IMR-90 (cell line): Measurements from ENCODE around the gene CDADC1. TPM values are rescaled to one million over a fixed set of nuclear protein-coding genes. Genes with fewer than 3 reads are reported as not detected.

Experiments used
- ATAC-seq: fragments of 200-7000 bp; cut with Tn5 transposase; 2 replicates; pipeline ENCODE4 v1.9.1; 2020; ENCODE audit warnings: low read depth, mild to moderate bottlenecking, moderate library complexity
- BruUV-seq: library from RNA; stranded (reverse); fragments of 400-500 nt; replicated peaks from 2 replicates; lab custom pipeline; 2021; lab: Mats Ljungman, UMichigan
- CTCF ChIA-PET: fragments of 300-600 bp; formaldehyde crosslinking; extraction: SDS; loops from one replicate; lab custom pipeline; 2021; ENCODE audit warnings: antibody characterized with exemption; lab: Yijun Ruan, JAX
- POLR2A ChIA-PET: fragments of 300-600 bp; sonication (Branson Sonifier 250); formaldehyde crosslinking; loops from one replicate; lab custom pipeline; 2022; ENCODE audit warnings: antibody characterized with exemption; ENCODE audit not compliant: unreplicated experiment; lab: Charles Lee
- DNase-seq: peaks from one replicate; pipeline ENCODE4 v3.0.0; 2013
- H2AFZ ChIP-seq: replicated peaks from 2 replicates; pipeline ENCODE3; 2013; ENCODE audit warnings: low read length, mild to moderate bottlenecking; ENCODE audit not compliant: poor library complexity
- H2AK5ac ChIP-seq: 2 replicates; pipeline ENCODE4 v1.6.1; 2013; ENCODE audit warnings: low read depth, low read length, inconsistent platforms
- H2AK9ac ChIP-seq: replicated peaks from 2 replicates; pipeline ENCODE3; 2013; ENCODE audit warnings: mild to moderate bottlenecking, low read depth, low read length, moderate library complexity; ENCODE audit not compliant: poor library complexity
- H2BK120ac ChIP-seq: 2 replicates; pipeline ENCODE4 v1.6.1; 2013; ENCODE audit warnings: low read depth, low read length, inconsistent platforms
- H2BK15ac ChIP-seq: 3 replicates; pipeline ENCODE4 v1.6.1; 2013; ENCODE audit warnings: low read depth, low read length, inconsistent platforms
- H2BK20ac ChIP-seq: 2 replicates; pipeline ENCODE4 v1.6.1; 2013; ENCODE audit warnings: low read depth, mild to moderate bottlenecking, inconsistent platforms, low read length, moderate library complexity
- H2BK5ac ChIP-seq: 2 replicates; pipeline ENCODE4 v1.6.1; 2013; ENCODE audit warnings: mild to moderate bottlenecking, low read depth, low read length, inconsistent platforms; ENCODE audit not compliant: poor library complexity, severe bottlenecking
- H3K14ac ChIP-seq: replicated peaks from 2 replicates; pipeline ENCODE4 v1.6.1; 2013; ENCODE audit warnings: low read depth, low read length, inconsistent platforms
- H3K18ac ChIP-seq: 2 replicates; pipeline ENCODE4 v1.6.1; 2013; ENCODE audit warnings: low read depth, low read length, control low read depth
- H3K23ac ChIP-seq: 2 replicates; pipeline ENCODE4 v1.6.1; 2013; ENCODE audit warnings: low read depth, low read length, inconsistent platforms
- H3K27ac ChIP-seq: 2 replicates; pipeline ENCODE4 v1.5.1; 2013; ENCODE audit warnings: mild to moderate bottlenecking, control low read depth, low read length; ENCODE audit not compliant: insufficient read depth
- H3K27me3 ChIP-seq: 2 replicates; pipeline ENCODE4 v1.6.1; 2013; ENCODE audit warnings: low read length; ENCODE audit not compliant: control insufficient read depth, insufficient read depth
- H3K36me3 ChIP-seq: 2 replicates; pipeline ENCODE4 v1.6.1; 2013; ENCODE audit warnings: low read length, mixed read lengths; ENCODE audit not compliant: control insufficient read depth, insufficient read depth
- H3K4ac ChIP-seq: 2 replicates; pipeline ENCODE4 v1.6.1; 2013; ENCODE audit warnings: low read depth, low read length, inconsistent platforms
- H3K4me1 ChIP-seq: 2 replicates; pipeline ENCODE4 v1.6.1; 2013; ENCODE audit warnings: low read length, mixed read lengths; ENCODE audit not compliant: control insufficient read depth, insufficient read depth
- H3K4me2 ChIP-seq: 2 replicates; pipeline ENCODE4 v1.6.1; 2013; ENCODE audit warnings: low read depth, mild to moderate bottlenecking, control low read depth, low read length, moderate library complexity
- H3K4me3 ChIP-seq: 2 replicates; pipeline ENCODE4 v1.5.1; 2013; ENCODE audit warnings: low read depth, mild to moderate bottlenecking, control low read depth, low read length, moderate library complexity; ENCODE audit not compliant: insufficient read depth
- H3K56ac ChIP-seq: 2 replicates; pipeline ENCODE4 v1.6.1; 2013; ENCODE audit warnings: low read length, inconsistent platforms; ENCODE audit not compliant: insufficient read depth; ENCODE audit errors: extremely low read depth
- H3K79me1 ChIP-seq, 2 experiments: 2 replicates each; pipeline ENCODE4 v1.6.1; 2013; ENCODE audit warnings: low read length in 2 of 2, inconsistent platforms in 1 of 2, low read depth in 1 of 2
- H3K9ac ChIP-seq: 2 replicates; pipeline ENCODE4 v1.6.1; 2013; ENCODE audit warnings: low read depth, low read length, control low read depth
- H3K9me1 ChIP-seq: 2 replicates; pipeline ENCODE4 v1.6.1; 2013; ENCODE audit warnings: low read length, inconsistent platforms; ENCODE audit not compliant: insufficient read depth
- H3K9me3 ChIP-seq: 2 replicates; pipeline ENCODE4 v1.6.1; 2013; ENCODE audit warnings: low read length; ENCODE audit not compliant: control insufficient read depth, insufficient read depth
- H4K20me1 ChIP-seq: 2 replicates; pipeline ENCODE4 v1.6.1; 2013; ENCODE audit warnings: low read length, inconsistent platforms; ENCODE audit not compliant: insufficient read depth
- H4K5ac ChIP-seq: 2 replicates; pipeline ENCODE4 v1.6.1; 2013; ENCODE audit warnings: mild to moderate bottlenecking, low read depth, low read length, control low read depth
- H4K8ac ChIP-seq, 2 experiments: 2 replicates each; pipeline ENCODE4 v1.6.1; 2013; ENCODE audit warnings: low read depth in 2 of 2, low read length in 2 of 2, control low read depth in 1 of 2, inconsistent platforms in 1 of 2
- H4K91ac ChIP-seq: 2 replicates; pipeline ENCODE4 v1.6.1; 2013; ENCODE audit warnings: low read depth, low read length, inconsistent platforms; ENCODE audit not compliant: insufficient read depth
- WGBS, 2 experiments: methylation state at CpG; one replicate each; pipeline versions ENCODE4 v1.1.5 to v1.1.7; 2013; ENCODE audit warnings: missing lambda C conversion rate in 2 of 2; ENCODE audit not compliant: insufficient read length in 1 of 2; ENCODE audit errors: extremely low coverage in 2 of 2; 5-methylcytosine and 5-hydroxymethylcytosine counted together
- dilution Hi-C: fragments of 300-500 bp; cut with HindIII; formaldehyde crosslinking; loops from one replicate; pipeline ENCODE4 v1.14.3; 2018; ENCODE audit warnings: low sequenced_read_pairs; ENCODE audit not compliant: unreplicated experiment
- in situ Hi-C: fragments of 300-500 bp; cut with MboI; formaldehyde crosslinking; loops from 3 replicates; pipeline ENCODE4 v1.14.3; 2019; ENCODE audit warnings: low sequenced_read_pairs, inconsistent platforms, mixed read lengths
- intact Hi-C: fragments of 100-400 bp; cut with micrococcal nuclease; formaldehyde crosslinking; loops from 2 replicates; pipeline ENCODE4 v1.10.0; 2022
- polyA plus RNA-seq, 3 experiments: library from polyadenylated mRNA; depleted of rRNA; stranded (reverse); fragments of >200 nt; gene quantifications; 2 replicates each; pipeline ENCODE4 v1.2.3, GENCODE V29; 2012; ENCODE audit warnings: low replicate concordance in 1 of 3
- total RNA-seq: library from RNA; depleted of rRNA; stranded (reverse); fragments of >200 nt; gene quantifications from 2 replicates; pipeline ENCODE4 v1.2.3, GENCODE V29; 2012
- TF ChIP-seq, protein P1 (sequence below): conservative IDR thresholded peaks from 2 replicates; pipeline ENCODE4 v1.5.1; 2012; ENCODE audit warnings: mild to moderate bottlenecking, low read depth, low read length, improper control_type of control experiment

The CDADC1 gene
- total and polyA plus RNA-seq, 2 of the 4 experiments (the other 2 are of a cell fraction): 0.54 to 2.6 TPM

- CTCF ChIA-PET: interaction anchor here (0.6 to 0.8 kb wide), 2 partner anchors 11 to 467 kb away, joined by 3 to 4 read pairs; no protein-coding TSS in a partner anchor
- Histone ChIP-seq H3K4me1 (no peaks in the 10 kb centered on the region), H3K9me1 (no peaks in the 10 kb centered on the region), H4K5ac (no peak overlapping the region), H2AK5ac (no peak overlapping the region), H2BK5ac (no peak overlapping the region), H3K36me3 (no peaks in the 10 kb centered on the region), H4K91ac (no peak overlapping the region), H3K23ac (no peak overlapping the region), H3K4me2 (no peak overlapping the region), H2BK120ac (no peak overlapping the region), H2BK15ac (no peak overlapping the region), H3K27me3 (no peaks in the 10 kb centered on the region; the same call in 1 of the 2 replicates), H4K8ac (no peak overlapping the region), H3K9ac (no peak overlapping the region), H4K20me1 (no peaks in the 10 kb centered on the region), H3K4ac (no peak overlapping the region), H2AFZ (no peak overlapping the region), H3K14ac (no peak overlapping the region), H2AK9ac (no peak overlapping the region), H3K56ac (no peak overlapping the region), H3K9me3 (peaks cover 5% of the 10 kb centered on the region; the same call in 1 of the 2 replicates), H3K4me3 (no peak overlapping the region), H3K27ac (no peak overlapping the region), H3K79me1 (no peaks in the 10 kb centered on the region), H3K18ac (no peak overlapping the region), H2BK20ac (no peak overlapping the region)
- no CpG with 5 or more reads among the region's 2 CpGs for WGBS, 2 experiments
- DNase-seq (no peak), ATAC-seq (no peak)
- POLR2A ChIA-PET: no interaction called here
- intact Hi-C loops (no loop called here), dilution Hi-C loops (no loop called here), in situ Hi-C loops (no loop called here)
- no TSS peak for BruUV-seq
- TF ChIP-seq, protein P1, sequence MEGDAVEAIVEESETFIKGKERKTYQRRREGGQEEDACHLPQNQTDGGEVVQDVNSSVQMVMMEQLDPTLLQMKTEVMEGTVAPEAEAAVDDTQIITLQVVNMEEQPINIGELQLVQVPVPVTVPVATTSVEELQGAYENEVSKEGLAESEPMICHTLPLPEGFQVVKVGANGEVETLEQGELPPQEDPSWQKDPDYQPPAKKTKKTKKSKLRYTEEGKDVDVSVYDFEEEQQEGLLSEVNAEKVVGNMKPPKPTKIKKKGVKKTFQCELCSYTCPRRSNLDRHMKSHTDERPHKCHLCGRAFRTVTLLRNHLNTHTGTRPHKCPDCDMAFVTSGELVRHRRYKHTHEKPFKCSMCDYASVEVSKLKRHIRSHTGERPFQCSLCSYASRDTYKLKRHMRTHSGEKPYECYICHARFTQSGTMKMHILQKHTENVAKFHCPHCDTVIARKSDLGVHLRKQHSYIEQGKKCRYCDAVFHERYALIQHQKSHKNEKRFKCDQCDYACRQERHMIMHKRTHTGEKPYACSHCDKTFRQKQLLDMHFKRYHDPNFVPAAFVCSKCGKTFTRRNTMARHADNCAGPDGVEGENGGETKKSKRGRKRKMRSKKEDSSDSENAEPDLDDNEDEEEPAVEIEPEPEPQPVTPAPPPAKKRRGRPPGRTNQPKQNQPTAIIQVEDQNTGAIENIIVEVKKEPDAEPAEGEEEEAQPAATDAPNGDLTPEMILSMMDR: no peak
Measured at GRCh38 chr13:49238621-49239020, 9.1 kb upstream of the CDADC1 start.
